Measurements from ENCODE around the gene SSBP4.

The SSBP4 gene

DNA sequence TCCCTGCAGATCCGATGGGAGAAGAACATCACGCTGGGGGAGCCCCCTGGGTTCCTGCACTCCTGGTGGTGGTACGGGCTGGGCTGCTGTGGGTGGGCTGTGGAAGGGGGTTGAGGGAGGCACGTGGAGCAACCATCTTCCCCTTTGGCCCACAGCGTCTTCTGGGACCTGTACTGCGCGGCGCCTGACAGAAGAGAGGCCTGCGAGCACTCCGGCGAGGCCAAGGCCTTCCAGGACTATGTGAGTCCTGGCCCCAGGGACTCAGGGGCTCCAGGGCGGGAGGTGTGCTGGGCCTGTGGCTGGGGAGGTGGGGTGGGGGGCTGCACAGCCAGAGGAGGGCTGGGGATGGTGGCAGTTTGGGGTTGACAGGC is 8.5 kb downstream of the SSBP4 start:
- TF ChIP-seq, protein P1, sequence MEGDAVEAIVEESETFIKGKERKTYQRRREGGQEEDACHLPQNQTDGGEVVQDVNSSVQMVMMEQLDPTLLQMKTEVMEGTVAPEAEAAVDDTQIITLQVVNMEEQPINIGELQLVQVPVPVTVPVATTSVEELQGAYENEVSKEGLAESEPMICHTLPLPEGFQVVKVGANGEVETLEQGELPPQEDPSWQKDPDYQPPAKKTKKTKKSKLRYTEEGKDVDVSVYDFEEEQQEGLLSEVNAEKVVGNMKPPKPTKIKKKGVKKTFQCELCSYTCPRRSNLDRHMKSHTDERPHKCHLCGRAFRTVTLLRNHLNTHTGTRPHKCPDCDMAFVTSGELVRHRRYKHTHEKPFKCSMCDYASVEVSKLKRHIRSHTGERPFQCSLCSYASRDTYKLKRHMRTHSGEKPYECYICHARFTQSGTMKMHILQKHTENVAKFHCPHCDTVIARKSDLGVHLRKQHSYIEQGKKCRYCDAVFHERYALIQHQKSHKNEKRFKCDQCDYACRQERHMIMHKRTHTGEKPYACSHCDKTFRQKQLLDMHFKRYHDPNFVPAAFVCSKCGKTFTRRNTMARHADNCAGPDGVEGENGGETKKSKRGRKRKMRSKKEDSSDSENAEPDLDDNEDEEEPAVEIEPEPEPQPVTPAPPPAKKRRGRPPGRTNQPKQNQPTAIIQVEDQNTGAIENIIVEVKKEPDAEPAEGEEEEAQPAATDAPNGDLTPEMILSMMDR (IDR thresholded peaks at IDR 0.05; ENCODE audit: low read depth, low read length), result no peak
- H3K4me3 ChIP-seq (ENCODE audit: low read depth, low read length), result no peak overlapping the region

DNA sequence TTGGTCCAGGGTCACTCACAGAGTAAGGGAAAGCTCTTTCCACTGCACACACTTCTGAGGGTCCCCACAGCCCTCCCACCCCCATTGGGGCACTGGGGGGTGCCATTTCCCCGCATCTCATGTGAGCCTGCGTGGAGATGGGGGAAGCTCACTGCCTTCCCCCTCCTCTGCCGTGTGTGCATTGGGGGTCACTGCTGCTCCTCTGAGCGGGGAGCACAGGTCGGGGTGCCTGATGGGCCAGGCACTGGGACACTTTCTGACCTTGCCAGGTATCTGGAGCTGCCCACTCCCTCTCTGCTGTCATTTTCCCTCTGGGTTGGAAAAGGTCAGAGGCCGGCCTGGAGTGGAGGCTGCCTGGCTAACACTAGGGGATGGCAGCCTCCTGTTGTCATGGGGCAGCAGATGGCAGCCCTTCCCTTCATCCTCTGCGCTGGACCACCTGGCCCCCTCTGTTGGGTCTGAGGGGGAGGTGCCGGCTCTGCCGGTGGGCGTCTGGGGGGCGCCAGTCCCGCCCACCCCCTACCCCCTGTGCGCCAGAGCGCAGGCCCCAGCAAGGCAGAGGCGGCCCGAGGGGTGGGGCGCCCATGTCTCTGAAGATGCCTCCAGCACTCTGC is 9.1 kb downstream of the SSBP4 start:
- no peak overlapping the region for H3K4me3 ChIP-seq (ENCODE audit: low read depth, low read length)
- TF ChIP-seq, protein P1 (IDR thresholded peaks at IDR 0.05; ENCODE audit: low read depth, low read length), result no peak

DNA sequence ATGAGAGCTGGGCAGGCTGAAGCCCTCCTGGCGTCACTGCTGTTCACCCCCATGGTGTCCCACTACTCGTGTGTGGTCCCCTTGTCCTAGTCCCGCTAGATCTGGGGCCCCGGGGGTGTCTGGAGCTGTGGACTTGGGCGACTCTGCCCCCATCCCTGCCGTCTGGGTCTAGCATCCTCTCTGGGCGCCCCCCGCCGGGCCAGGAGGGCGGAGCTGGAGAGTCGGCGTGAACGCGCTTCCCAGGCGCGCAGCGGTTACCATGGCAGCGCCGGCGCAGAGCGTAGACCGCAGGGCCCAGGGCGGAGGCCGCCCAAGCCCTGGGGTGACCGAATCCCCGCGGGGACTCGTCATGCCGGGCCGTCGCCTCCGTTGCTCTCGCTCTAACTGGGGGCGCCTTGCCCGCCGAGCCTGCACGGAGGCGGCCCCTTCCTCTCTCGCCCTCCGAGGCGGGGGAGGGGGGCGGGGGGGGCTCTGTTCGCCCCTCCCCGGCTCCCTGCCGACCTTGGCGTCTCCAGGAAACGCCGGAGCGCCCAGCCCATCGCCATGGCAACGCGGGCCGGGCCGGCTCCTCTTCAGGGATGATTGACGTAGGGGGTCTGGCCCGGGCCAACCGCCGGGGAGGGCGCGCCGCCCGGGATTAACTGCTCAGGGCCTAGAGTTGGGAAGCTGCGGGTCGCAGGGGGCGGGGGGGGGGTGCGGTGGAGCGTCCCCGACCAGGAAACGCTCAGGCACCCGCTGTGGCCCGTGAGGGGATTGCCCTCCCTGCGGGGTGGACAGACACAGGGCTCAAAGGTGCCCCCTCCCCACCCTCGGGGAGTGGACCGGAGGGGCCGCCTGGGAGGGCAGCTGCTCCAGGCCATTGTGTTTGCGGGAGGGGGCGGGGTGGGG is 9.8 kb downstream of the SSBP4 start:
- TF ChIP-seq, protein P1 (IDR thresholded peaks at IDR 0.05; ENCODE audit: low read depth, low read length), result no peak
- H3K4me3 ChIP-seq (ENCODE audit: low read depth, low read length), result peak overlapping the region; percentile 42

DNA sequence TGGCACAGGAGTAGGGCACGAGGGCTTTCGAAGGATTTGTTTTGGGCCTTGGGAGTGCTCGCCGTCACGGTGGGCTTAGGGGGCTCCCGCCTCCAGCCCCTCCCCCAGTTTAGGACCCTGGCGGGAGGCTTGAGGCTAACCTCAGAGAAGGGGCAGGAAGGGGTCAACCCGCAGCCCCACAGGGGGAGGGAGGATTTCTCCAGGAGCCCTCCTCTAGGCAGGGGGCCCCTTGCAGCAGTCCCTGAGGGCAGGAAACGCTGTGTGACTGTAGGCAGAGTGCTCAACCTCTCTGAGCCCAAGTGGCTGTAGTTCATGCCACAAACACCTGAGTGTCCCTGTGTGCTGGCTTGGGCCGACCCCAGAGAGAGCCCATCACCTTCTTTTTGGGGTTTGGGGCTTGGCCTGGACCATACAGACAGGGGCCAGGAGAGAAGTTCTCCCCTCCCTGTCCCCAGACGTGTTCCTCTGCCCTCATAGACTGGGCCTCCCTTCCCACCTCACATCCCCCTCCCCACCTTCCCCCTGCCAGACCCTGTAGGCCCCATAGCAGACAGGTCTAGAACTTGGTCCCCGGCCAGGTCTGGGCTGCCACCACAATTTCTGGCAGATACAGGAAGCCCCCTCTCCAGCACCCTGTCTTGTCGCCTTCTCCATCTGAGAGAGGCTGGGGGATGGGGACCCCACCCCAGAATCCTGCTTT is 10.7 kb downstream of the SSBP4 start:
- TF ChIP-seq, protein P1 (IDR thresholded peaks at IDR 0.05; ENCODE audit: low read depth, low read length), result no peak
- no peak overlapping the region; the same call in 1 of the 2 replicates for H3K4me3 ChIP-seq (ENCODE audit: low read depth, low read length)

DNA sequence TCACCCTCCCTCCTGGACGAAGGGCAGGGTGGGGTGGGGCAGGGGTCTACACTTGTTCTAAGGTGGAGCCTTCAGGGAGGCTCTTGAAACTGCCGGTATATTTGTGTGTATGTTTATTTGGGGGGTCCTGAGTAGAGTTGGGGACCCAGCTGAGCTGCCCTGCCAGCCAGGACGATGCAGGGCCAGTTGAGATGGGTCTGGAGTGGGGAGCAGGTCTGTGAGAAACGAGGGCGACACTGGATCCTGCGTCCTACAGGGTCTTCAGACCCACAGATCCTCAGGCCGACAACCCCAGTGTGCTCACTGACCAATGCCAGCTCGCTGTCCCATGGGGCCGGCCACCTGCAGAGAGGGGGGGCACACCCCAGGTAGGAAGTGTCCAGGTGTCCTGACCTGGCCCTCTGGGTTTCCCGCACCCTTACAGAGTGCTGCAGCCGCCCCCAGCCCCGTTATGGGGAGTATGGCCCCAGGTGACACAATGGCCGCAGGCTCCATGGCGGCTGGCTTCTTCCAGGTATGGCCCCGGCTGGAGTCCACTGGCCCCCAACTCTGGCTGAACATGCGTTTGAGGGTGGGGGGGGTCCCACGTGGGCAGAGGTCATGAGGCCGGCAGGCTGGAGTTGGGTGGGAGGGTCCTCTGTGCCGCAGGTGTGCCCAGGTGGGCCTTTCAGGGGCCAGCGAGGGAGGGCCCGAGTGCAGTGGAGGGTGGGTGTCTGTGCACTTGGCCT is 11.4 kb downstream of the SSBP4 start:
- TF ChIP-seq, protein P1 (IDR thresholded peaks at IDR 0.05; ENCODE audit: low read depth, low read length), result no peak
- H3K4me3 ChIP-seq (ENCODE audit: low read depth, low read length), result no peak overlapping the region

DNA sequence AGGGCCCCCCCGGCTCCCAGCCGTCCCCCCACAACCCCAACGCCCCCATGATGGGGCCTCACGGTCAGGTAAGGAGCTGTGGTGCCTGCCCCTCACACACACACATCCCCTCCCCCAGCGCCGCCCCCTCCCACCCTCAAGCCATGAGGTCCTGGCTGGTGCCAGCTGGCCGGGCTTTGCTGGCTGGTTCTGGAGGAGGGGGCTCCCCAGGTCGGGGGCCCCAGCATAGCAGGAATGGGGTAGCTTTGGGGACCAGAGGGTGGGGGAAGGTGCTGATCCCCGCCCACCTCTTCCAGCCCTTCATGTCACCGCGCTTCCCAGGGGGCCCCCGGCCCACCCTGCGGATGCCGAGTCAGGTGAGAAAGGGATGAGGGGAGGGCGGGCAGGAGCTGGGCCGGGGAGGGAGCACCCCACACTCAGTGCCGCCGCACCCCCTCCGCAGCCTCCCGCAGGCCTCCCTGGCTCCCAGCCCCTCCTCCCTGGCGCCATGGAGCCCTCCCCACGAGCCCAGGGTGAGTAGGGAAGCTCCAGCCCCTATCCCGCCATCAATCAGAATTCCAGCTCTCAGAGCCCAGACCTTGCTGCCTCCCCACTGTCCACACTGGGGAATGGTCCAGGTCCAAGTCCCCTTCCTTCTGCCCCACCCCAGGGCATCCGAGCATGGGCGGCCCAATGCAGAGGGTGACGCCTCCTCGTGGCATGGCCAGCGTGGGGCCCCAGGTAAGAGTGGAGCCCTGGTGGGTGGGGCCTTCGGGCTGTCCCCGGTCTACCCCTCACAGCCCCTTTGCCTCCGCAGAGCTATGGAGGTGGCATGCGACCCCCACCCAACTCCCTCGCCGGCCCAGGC is 12.4 kb downstream of the SSBP4 start:
- H3K4me3 ChIP-seq (ENCODE audit: low read depth, low read length), result no peak overlapping the region

More for the DNA sequence above, 12.4 kb downstream of the SSBP4 start:
- TF ChIP-seq, protein P1 (IDR thresholded peaks at IDR 0.05; ENCODE audit: low read depth, low read length), result no peak
